Endothelial cell of umbilical vein (primary cell): ENCODE results near the gene PHC3.

Experiments used
- CTCF ChIP-seq, 2 donors: IDR thresholded peaks; 1 replicate in 1 of 2; 2 replicates in 1 of 2; pipeline ENCODE4 v1.5.1; 2011; ENCODE audit warnings: low read length in 2 of 2, mild to moderate bottlenecking in 2 of 2, moderate library complexity in 2 of 2, control low read depth in 1 of 2, inconsistent platforms in 1 of 2, low read depth in 1 of 2; ENCODE audit not compliant: insufficient read depth in 1 of 2; ENCODE audit errors: extremely low read depth in 1 of 2
- EZH2 ChIP-seq: IDR thresholded peaks from 2 replicates; pipeline ENCODE4 v1.6.1; 2012; ENCODE audit warnings: borderline replicate concordance, low read depth, mild to moderate bottlenecking, moderate library complexity, low read length, inconsistent platforms; ENCODE audit not compliant: severe bottlenecking
- POLR2A ChIP-seq: IDR thresholded peaks from 2 replicates; pipeline ENCODE4 v1.6.1; 2012; ENCODE audit warnings: low read depth, mild to moderate bottlenecking, control low read depth, low read length
- POLR2AphosphoS5 ChIP-seq: IDR thresholded peaks from 2 replicates; pipeline ENCODE4 v1.6.1; 2012; ENCODE audit warnings: low read depth, mild to moderate bottlenecking, control low read depth, low read length, moderate library complexity; ENCODE audit not compliant: insufficient read depth

DNA sequence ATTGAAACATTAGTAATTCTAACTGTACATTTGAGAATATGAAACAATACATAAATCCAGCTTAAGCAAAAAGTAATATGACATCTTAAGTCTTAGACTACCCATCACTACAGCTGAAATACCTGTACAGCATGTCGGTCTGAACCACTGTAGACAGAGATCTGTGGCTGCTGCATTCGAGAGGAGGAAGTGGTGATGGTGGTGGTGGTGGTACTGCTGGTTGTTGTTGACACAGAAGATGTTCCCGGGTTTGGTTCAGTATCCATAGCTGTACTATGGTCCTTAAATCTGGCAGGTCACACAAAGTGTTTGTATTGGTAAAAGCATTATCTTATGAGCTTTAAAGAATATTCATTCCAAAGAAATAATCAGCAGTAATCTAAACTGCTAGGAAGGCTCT lies 2.9 kb downstream of the PHC3 start:
- TF ChIP-seq EZH2 (no peak), CTCF (IDR thresholded peaks at IDR 0.05; ENCODE audit: extremely low read depth in 1 of 2, insufficient read depth in 1 of 2, low read depth in 1 of 2, low read length in 2 of 2) (no peak), POLR2A (no peak), POLR2AphosphoS5 (no peak)
